IPS DF 6.9 (cell line): ENCODE measurements around the gene STK32B.

Experiments used
- DNase-seq: peaks from one replicate; pipeline ENCODE4 v3.0.0-alpha.2; 2013; ENCODE audit warnings: low read depth, low spot score
- H3K27ac ChIP-seq: one replicate; pipeline ENCODE4 v1.5.1; 2013; ENCODE audit warnings: low read length, control low read depth
- H3K27me3 ChIP-seq: 2 replicates; pipeline ENCODE4 v1.6.1; 2013; ENCODE audit warnings: mild to moderate bottlenecking, low read length; ENCODE audit not compliant: control insufficient read depth, insufficient read depth
- H3K36me3 ChIP-seq: 2 replicates; pipeline ENCODE4 v1.6.1; 2013; ENCODE audit warnings: low read length; ENCODE audit not compliant: control insufficient read depth, insufficient read depth
- H3K4me1 ChIP-seq: 2 replicates; pipeline ENCODE4 v1.6.1; 2013; ENCODE audit warnings: low read length; ENCODE audit not compliant: control insufficient read depth, insufficient read depth
- H3K4me3 ChIP-seq: 2 replicates; pipeline ENCODE4 v1.5.1; 2013; ENCODE audit warnings: mild to moderate bottlenecking, low read length
- H3K9me3 ChIP-seq: 2 replicates; pipeline ENCODE4 v1.6.1; 2013; ENCODE audit warnings: low read length, inconsistent platforms; ENCODE audit not compliant: control insufficient read depth, insufficient read depth
- WGBS: extraction: QIAGEN DNeasy Blood & Tissue Kit; methylation state at CpG from one replicate; pipeline ENCODE4 v1.1.7; 2013; ENCODE audit warnings: mixed read lengths, missing lambda C conversion rate; ENCODE audit not compliant: insufficient read length, insufficient coverage; 5-methylcytosine and 5-hydroxymethylcytosine counted together

Gene STK32B

DNA sequence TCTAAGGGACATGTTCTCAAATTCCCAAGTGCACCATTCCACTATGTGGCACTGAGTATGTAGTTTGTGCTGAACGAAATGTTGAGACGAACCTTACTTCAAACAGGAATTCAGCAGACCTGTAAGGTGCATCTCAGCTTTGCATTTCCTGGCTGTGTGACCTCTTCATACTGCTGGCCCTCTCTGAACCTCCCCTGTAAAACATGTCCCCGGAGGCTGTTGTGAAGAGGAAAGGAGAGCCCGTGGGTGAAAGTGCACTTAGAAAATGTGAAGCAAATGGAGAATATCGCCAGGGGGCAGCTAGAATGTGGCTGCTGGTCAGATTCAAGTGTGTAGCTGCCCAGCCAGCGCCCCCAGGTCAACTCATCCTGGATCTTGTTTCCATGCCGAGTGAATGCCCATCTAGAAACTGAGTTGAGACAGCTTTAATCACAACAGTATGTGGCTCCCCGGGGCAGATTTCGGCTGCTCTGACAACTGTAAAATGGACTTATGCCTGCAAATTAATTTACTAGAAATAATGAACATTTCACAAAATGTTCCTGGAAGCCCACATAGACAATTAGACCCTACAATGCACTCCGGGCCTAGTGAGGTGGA lies 393.7 kb downstream of the STK32B start:
- Histone ChIP-seq H3K9me3 (no peaks in the 10 kb centered on the region), H3K36me3 (no peaks in the 10 kb centered on the region), H3K27me3 (no peaks in the 10 kb centered on the region), H3K4me3 (no peak overlapping the region), H3K27ac (no peak overlapping the region), H3K4me1 (no peaks in the 10 kb centered on the region; the same call in 1 of the 2 replicates)
- no peak for DNase-seq
- no CpG with 5 or more reads among the region's 10 CpGs for WGBS

- Histone ChIP-seq H3K27ac (no peak overlapping the region), H3K9me3 (no peaks in the 10 kb centered on the region), H3K36me3 (no peaks in the 10 kb centered on the region), H3K4me3 (no peak overlapping the region), H3K27me3 (no peaks in the 10 kb centered on the region), H3K4me1 (no peaks in the 10 kb centered on the region; the same call in 1 of the 2 replicates)
- no peak for DNase-seq
- no CpG with 5 or more reads among the region's 17 CpGs for WGBS
These were observed 395.4 kb downstream of the STK32B start for GRCh38 chr4:5446595-5447226.

GRCh38 chr4:5447755-5448154 lies 396.5 kb downstream of the STK32B start:
- no CpG with 5 or more reads among the region's 3 CpGs for WGBS
- H3K27ac ChIP-seq: no peak overlapping the region
- H3K36me3 ChIP-seq: no peaks in the 10 kb centered on the region
- DNase-seq: no peak
- no peaks in the 10 kb centered on the region; the same call in 1 of the 2 replicates for H3K4me1 ChIP-seq
- H3K9me3 ChIP-seq: no peaks in the 10 kb centered on the region
- no peak overlapping the region for H3K4me3 ChIP-seq
- no peaks in the 10 kb centered on the region for H3K27me3 ChIP-seq

DNA sequence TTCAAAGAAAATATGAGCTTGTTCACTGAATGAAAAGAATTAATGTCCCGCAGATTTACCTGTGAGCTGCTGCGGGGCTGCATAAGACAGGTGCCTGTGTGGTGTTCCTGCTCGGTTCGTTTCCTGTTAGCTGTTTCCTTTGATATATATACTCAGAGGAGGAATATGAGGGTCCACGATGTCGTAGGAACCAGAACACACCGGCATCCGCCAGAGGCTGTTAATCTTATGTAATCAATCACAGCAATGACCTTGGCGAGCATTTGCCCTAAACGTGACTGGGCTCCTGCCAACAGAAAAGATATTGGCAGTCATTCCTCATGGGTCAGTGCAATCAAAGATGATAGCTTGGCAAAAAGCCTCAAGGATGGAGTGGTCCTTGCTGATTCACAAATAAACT lies 396.9 kb downstream of the STK32B start:
- H3K27ac ChIP-seq: no peak overlapping the region
- DNase-seq: no peak
- no peaks in the 10 kb centered on the region for H3K36me3 ChIP-seq
- H3K9me3 ChIP-seq: no peaks in the 10 kb centered on the region
- no CpG with 5 or more reads among the region's 10 CpGs for WGBS
- no peaks in the 10 kb centered on the region; the same call in 1 of the 2 replicates for H3K4me1 ChIP-seq
- H3K4me3 ChIP-seq: no peak overlapping the region
- H3K27me3 ChIP-seq: no peaks in the 10 kb centered on the region

GRCh38 chr4:5451243-5451642 lies 400.0 kb downstream of the STK32B start:
- Histone ChIP-seq H3K4me1 (no peaks in the 10 kb centered on the region), H3K27ac (no peak overlapping the region), H3K9me3 (no peaks in the 10 kb centered on the region), H3K36me3 (no peaks in the 10 kb centered on the region), H3K4me3 (no peak overlapping the region), H3K27me3 (no peaks in the 10 kb centered on the region)
- WGBS: no CpG with 5 or more reads among the region's 4 CpGs
- DNase-seq: no peak

DNA sequence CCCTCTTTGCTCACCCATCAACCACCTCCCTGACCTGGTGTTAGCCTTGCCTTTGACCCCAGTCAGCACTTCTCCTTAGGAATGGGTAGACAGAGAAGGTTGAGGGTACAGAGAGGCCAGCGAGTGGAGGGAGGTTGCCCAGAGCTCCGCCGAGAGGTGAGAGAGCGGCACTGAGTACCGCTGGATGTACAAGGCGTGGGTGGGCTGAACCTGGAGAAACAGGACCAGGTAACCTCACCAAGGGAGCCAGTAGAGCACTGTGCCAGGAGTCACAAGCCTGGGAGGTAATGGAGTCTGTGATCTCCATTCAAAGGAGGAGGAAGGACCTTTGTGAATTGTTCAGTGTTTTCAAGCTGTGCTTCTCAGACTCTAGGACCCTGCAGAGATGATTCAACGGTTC lies 400.9 kb downstream of the STK32B start:
- H3K4me3 ChIP-seq: no peak overlapping the region
- H3K9me3 ChIP-seq: no peaks in the 10 kb centered on the region
- no peaks in the 10 kb centered on the region for H3K4me1 ChIP-seq
- H3K27ac ChIP-seq: no peak overlapping the region
- no CpG with 5 or more reads among the region's 7 CpGs for WGBS
- no peak for DNase-seq
- H3K36me3 ChIP-seq: no peaks in the 10 kb centered on the region
- no peaks in the 10 kb centered on the region for H3K27me3 ChIP-seq

GRCh38 chr4:5455003-5455585 lies 403.8 kb downstream of the STK32B start:
- Histone ChIP-seq H3K27me3 (no peaks in the 10 kb centered on the region), H3K4me3 (no peak overlapping the region), H3K36me3 (no peaks in the 10 kb centered on the region), H3K9me3 (no peaks in the 10 kb centered on the region), H3K27ac (no peak overlapping the region), H3K4me1 (no peaks in the 10 kb centered on the region)
- no peak for DNase-seq
- WGBS: no CpG with 5 or more reads among the region's 14 CpGs

- Histone ChIP-seq H3K36me3 (no peaks in the 10 kb centered on the region), H3K9me3 (no peaks in the 10 kb centered on the region), H3K27ac (no peak overlapping the region), H3K4me3 (no peak overlapping the region), H3K4me1 (no peaks in the 10 kb centered on the region), H3K27me3 (no peaks in the 10 kb centered on the region)
- no CpG with 5 or more reads among the region's 17 CpGs for WGBS
- DNase-seq: no peak
These were observed 405.1 kb downstream of the STK32B start for GRCh38 chr4:5456296-5456845.

- H3K4me1 ChIP-seq: no peaks in the 10 kb centered on the region
- no peak overlapping the region for H3K27ac ChIP-seq
- no peaks in the 10 kb centered on the region for H3K27me3 ChIP-seq
- no peak for DNase-seq
- no CpG with 5 or more reads among the region's 8 CpGs for WGBS
- H3K36me3 ChIP-seq: no peaks in the 10 kb centered on the region
- no peak overlapping the region for H3K4me3 ChIP-seq
- H3K9me3 ChIP-seq: no peaks in the 10 kb centered on the region
These were observed 407.4 kb downstream of the STK32B start for GRCh38 chr4:5458676-5459075.

DNA sequence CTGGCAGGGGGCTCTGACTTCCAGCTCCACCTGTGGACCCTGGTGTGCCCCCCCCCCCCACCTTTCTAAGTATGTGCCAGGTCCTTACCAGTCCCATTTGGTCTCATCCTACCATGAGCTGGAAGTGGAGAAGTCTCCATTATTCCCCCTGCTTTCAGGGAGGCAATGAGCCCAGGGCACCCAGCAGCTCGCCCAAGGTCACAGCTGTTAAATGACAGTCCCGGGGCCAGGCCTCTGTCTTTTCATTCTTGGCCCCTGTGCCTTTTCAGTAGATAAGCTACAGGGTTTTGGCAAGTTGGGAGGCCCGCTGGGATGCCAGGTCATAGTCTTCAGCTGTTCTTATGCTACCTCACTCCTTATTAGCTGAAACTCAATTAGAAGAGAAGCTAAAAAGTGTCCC lies 408.0 kb downstream of the STK32B start:
- WGBS: no CpG with 5 or more reads among the region's 3 CpGs
- Histone ChIP-seq H3K4me1 (no peaks in the 10 kb centered on the region), H3K36me3 (no peaks in the 10 kb centered on the region), H3K27ac (no peak overlapping the region), H3K27me3 (no peaks in the 10 kb centered on the region), H3K9me3 (no peaks in the 10 kb centered on the region), H3K4me3 (no peak overlapping the region)
- DNase-seq: no peak
